Gastroesophageal sphincter (tissue), 4 donors: Measurements from ENCODE around the gene SEC11C. TPM values are rescaled to one million over a fixed set of nuclear protein-coding genes. Genes with fewer than 3 reads are reported as not detected.

Source experiments
- ATAC-seq: fragments of 150-250 bp; one replicate; pipeline ENCODE4 v1.9.1; 2016; ENCODE audit warnings: mild to moderate bottlenecking, moderate library complexity
- H3K27ac ChIP-seq, 4 donors: fragments of 200-600 bp; sonication (generic) in 3 of 4; 1 replicate in 3 of 4; 2 replicates in 1 of 4; pipeline ENCODE4 v1.5.1; 2016 to 2019
- H3K27me3 ChIP-seq: fragments of 200-600 bp; sonication (generic); one replicate; pipeline ENCODE4 v1.5.1; 2019
- H3K36me3 ChIP-seq, 2 donors: fragments of 200-600 bp; sonication (generic); one replicate each; pipeline ENCODE4 v1.5.1; 2019; ENCODE audit warnings: control low read depth in 1 of 2
- H3K4me1 ChIP-seq, 3 donors: fragments of 200-600 bp; sonication (generic); 1 replicate in 2 of 3; 2 replicates in 1 of 3; pipeline ENCODE4 v1.5.1; 2016 to 2019; ENCODE audit warnings: control low read depth in 2 of 3
- H3K4me3 ChIP-seq, 2 donors: fragments of 200-600 bp; sonication (generic); one replicate each; pipeline ENCODE4 v1.5.1; 2019; ENCODE audit warnings: mild to moderate bottlenecking in 1 of 2, moderate library complexity in 1 of 2
- H3K9me3 ChIP-seq, 3 donors: fragments of 200-600 bp; sonication (generic); one replicate each; pipeline ENCODE4 v1.5.1; 2017 to 2019; ENCODE audit warnings: control low read depth in 2 of 3
- CTCF ChIP-seq, 4 experiments: fragments of 200-600 bp in 2 of 4; fragments of 450-650 bp in 2 of 4; sonication (generic) in 1 of 4; IDR thresholded peaks; one replicate each; pipeline ENCODE4 v1.5.1; 2017 to 2019; ENCODE audit warnings: antibody characterized with exemption in 4 of 4, mild to moderate bottlenecking in 2 of 4, moderate library complexity in 2 of 4
- EP300 ChIP-seq: sonication (generic); formaldehyde crosslinking; IDR thresholded peaks from one replicate; pipeline ENCODE4 v1.6.1; 2017; ENCODE audit warnings: antibody characterized with exemption, mild to moderate bottlenecking
- POLR2A ChIP-seq, 2 donors: fragments of 450-650 bp; IDR thresholded peaks; one replicate each; pipeline ENCODE4 v1.6.1; 2017; ENCODE audit warnings: antibody characterized with exemption in 2 of 2, mild to moderate bottlenecking in 2 of 2, moderate library complexity in 1 of 2
- POLR2AphosphoS5 ChIP-seq: sonication (generic); formaldehyde crosslinking; IDR thresholded peaks from one replicate; pipeline ENCODE4 v1.6.1; 2017; ENCODE audit warnings: antibody characterized with exemption
- WGBS, 2 donors: methylation state at CpG; one replicate each; pipeline ENCODE4 v1.1.5; 2018; ENCODE audit warnings: low coverage in 1 of 2; 5-methylcytosine and 5-hydroxymethylcytosine counted together
- total RNA-seq, 4 donors: library from RNA; depleted of rRNA; stranded (reverse); fragments of >200 nt; gene quantifications; one replicate each; pipeline ENCODE4 v1.1.0, GENCODE V29; 2016

Gene SEC11C
- total RNA-seq, 4 donors from 2014 or later, result 14.7 to 25.2 (median 21.6) TPM

- 29 to 56% methylated on average over 3 to 4 of the region's 5 CpGs for WGBS, 2 donors
- H3K36me3 ChIP-seq, result no peaks in the 10 kb centered on the region
- ATAC-seq, result no peak
Observed at GRCh38 chr18:59123588-59124369, 15.9 kb upstream of the SEC11C start.

GRCh38 chr18:59124370-59124704 lies 15.3 kb upstream of the SEC11C start:
- Histone ChIP-seq H3K27ac (no peak overlapping the region), H3K36me3 (no peaks in the 10 kb centered on the region), H3K4me3 (no peak overlapping the region), H3K9me3 (no peaks in the 10 kb centered on the region), H3K27me3 (peaks cover 35% of the 10 kb centered on the region), H3K4me1 (no peaks in the 10 kb centered on the region)
- no peak for ATAC-seq
- 50 to 91% methylated on average over 1 of the region's 1 CpG for WGBS, 2 donors
- TF ChIP-seq CTCF (IDR thresholded peaks at IDR 0.05) (no peak), EP300 (no peak), POLR2AphosphoS5 (no peak), POLR2A (IDR thresholded peaks at IDR 0.05) (no peak)

More at GRCh38 chr18:59123588-59124369, 15.9 kb upstream of the SEC11C start:
- TF ChIP-seq EP300 (no peak), POLR2AphosphoS5 (no peak), CTCF (IDR thresholded peaks at IDR 0.05) (no peak), POLR2A (IDR thresholded peaks at IDR 0.05) (no peak)
- peaks cover 36% of the 10 kb centered on the region for H3K27me3 ChIP-seq
- H3K4me1 ChIP-seq, result no peaks in the 10 kb centered on the region
- H3K4me3 ChIP-seq, result no peak overlapping the region
- H3K9me3 ChIP-seq, result no peaks in the 10 kb centered on the region
- no peak overlapping the region for H3K27ac ChIP-seq

DNA sequence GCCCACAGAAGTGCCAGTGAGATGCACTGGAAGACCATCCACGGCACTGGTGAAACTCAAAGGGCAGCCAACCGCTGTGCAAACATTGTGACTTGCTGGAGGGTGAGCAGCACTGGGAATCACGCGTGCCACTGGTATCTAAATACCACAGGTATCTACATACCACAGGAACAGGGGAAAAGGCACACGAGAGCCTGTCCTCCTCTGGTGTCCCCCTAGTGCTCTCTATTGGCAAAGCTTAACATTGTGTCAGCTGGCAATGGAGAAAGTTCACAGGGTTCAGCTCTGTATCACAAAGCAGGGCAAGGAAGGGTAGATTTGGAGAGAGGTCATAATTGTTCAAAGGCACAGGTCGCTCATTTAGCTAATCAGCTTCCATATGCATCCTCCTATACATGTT lies 12.6 kb upstream of the SEC11C start:
- Histone ChIP-seq H3K27me3 (peaks cover 32% of the 10 kb centered on the region), H3K27ac (no peak overlapping the region), H3K9me3 (no peaks in the 10 kb centered on the region), H3K36me3 (no peaks in the 10 kb centered on the region), H3K4me1 (no peaks in the 10 kb centered on the region), H3K4me3 (no peak overlapping the region)
- 35 to 40% methylated on average over 4 to 5 of the region's 6 CpGs for WGBS, 2 donors
- no peak for ATAC-seq
- TF ChIP-seq POLR2AphosphoS5, result no peak
- no peak for TF ChIP-seq CTCF (IDR thresholded peaks at IDR 0.05)
- TF ChIP-seq POLR2A (IDR thresholded peaks at IDR 0.05), result no peak
- no peak for TF ChIP-seq EP300

DNA sequence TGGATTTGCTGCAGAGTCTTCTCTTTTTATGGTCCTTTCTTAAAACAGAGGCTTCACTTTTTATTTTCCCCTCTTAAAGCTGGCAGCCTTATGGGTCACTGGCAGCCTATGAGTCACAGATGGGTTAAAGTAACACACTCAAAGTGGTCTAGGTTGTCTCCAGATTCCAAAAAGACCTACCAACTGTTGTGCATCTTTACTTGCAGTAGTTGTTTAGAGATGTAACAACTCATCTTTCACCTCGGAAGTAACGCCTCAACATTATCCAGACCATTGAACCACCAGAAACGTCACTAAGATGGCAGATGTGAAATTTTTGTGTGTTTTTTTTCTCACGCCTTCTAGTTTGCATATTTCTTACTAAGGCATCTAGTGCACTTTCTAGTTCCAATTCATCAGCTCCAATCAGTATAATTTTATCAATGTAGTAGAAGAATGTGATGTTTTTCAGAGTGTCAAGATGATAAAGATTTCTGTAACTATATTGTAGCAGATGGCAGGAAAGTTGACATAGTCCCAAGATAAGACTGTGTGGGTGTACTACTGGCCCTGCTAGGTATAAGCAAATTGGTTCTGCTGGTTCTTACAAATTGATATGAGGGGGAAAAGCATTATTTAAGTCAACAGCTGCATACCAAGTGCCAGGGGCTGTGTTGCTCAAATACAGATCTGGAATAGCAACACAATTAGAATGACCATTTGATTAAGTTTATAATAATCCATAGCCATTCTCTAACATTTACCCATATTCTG lies 9.6 kb upstream of the SEC11C start:
- H3K4me3 ChIP-seq, result no peak overlapping the region
- no peak overlapping the region for H3K27ac ChIP-seq
- peaks cover 63% of the 10 kb centered on the region for H3K27me3 ChIP-seq
- H3K36me3 ChIP-seq, result no peaks in the 10 kb centered on the region
- no peak for ATAC-seq
- TF ChIP-seq POLR2A (IDR thresholded peaks at IDR 0.05), result no peak
- no peak for TF ChIP-seq POLR2AphosphoS5
- TF ChIP-seq EP300, result no peak
- no peak for TF ChIP-seq CTCF (IDR thresholded peaks at IDR 0.05)
- no peaks in the 10 kb centered on the region for H3K9me3 ChIP-seq
- no peaks in the 10 kb centered on the region for H3K4me1 ChIP-seq
- 69 to 85% methylated on average over 4 of the region's 4 CpGs for WGBS, 2 donors
